HK-2 (cell line): ENCODE measurements around the gene TAS2R14.

Experiments
- DNase-seq: peaks from one replicate; pipeline ENCODE4 v3.0.0-alpha.2; 2018; ENCODE audit not compliant: unreplicated experiment

The TAS2R14 gene

GRCh38 chr12:10939163-10939562 lies at the start of gene TAS2R14:
Gene TAS2R14 (minus strand): TSS chr12:10939263. CDS start chr12:10939207, 56 bp downstream.
- no peak for DNase-seq

DNA sequence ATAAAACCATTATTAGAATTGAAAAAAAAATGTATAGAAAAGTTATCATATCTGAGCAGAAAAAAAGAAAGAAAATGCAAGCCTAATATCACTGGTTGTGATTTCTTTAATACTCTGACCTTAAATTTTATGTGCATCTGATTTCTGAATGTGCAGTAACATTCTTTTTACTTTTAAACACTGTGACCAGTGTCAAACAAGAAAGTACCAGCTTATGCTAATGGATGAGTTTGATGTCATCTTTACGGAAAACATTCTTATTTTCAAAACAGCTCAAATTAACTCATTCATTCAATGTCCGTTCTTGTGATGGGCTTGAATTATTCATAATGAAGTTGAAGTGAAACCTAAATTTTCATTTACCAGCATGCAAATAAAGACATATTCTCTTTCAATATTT lies 47.7 kb upstream of the TAS2R14 start, which contains the start of gene TAS2R50:
TAS2R50 (minus strand) TSS at position 101 of the 400 bp plus-strand sequence; CDS start at position 49, 52 bp downstream.
- no peak for DNase-seq

DNA sequence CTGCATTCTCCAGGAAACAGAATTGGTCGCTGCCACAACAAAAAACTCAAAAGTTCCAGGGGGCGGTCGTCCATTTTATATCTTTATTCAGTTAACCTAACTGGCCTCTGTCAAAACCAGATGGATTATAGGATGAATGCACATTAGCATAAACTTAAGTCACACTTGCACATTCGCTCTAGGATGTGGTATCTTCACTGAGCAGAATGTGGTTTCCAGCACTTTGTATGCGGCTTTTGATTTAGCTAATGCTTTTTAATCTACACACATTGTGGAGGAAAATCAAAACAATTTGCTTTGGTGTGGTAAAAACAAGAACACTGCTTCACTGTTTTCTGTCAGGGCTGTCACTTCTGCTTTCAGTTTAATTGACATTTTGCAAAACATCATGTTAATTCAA lies 43.2 kb upstream of the TAS2R14 start:
- DNase-seq, result no peak

GRCh38 chr12:10974965-10975364 lies 35.9 kb upstream of the TAS2R14 start:
- no peak for DNase-seq

GRCh38 chr12:10968765-10969456 lies 29.8 kb upstream of the TAS2R14 start:
- DNase-seq, result no peak

GRCh38 chr12:10967409-10967808 lies 28.3 kb upstream of the TAS2R14 start:
- DNase-seq, result no peak

- DNase-seq, result no peak
These were observed 27.3 kb upstream of the TAS2R14 start for GRCh38 chr12:10966314-10966713.

DNA sequence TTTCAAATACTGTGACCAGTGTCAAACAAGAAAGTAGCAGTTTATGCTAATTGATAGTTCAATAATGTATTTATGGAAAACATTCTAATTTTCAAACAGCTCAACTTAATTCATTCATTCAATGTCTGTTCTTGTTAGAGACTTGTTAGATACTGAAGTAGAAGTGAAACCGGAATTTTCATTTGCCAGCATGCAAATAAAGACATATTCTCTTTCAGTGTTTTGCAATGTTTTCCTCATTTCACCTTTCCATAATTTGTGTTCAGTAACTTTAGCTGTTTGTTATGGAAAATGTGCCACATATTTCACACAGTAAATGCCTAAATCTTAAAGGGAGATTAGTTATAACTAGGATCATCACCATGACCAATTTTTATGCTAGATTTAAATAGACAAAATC lies 26.4 kb upstream of the TAS2R14 start:
- DNase-seq, result no peak

GRCh38 chr12:10960211-10960610 lies 21.1 kb upstream of the TAS2R14 start:
- DNase-seq, result no peak

- DNase-seq, result no peak
These were observed 20.7 kb upstream of the TAS2R14 start for GRCh38 chr12:10959804-10960203.

GRCh38 chr12:10957741-10958140 lies 18.7 kb upstream of the TAS2R14 start:
- DNase-seq, result no peak

DNA sequence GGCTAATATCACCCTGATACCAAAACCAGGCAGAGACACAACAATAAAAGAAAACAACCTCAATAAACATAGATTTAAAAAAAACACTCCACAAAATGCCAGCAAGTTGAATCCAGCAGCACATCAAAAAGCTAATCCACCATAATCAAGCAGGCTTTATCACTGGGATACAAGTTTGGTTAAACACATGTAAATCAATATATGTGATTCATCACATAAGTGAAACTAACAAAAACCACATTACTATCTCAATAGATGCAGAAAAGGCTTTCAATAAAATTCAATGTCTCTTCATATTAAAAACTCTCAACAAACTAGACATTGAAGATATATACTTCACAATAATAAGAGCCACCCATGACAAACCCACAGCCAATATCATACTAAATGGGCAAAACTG lies 17.0 kb upstream of the TAS2R14 start:
- DNase-seq, result no peak

- no peak for DNase-seq
These were observed 13.6 kb upstream of the TAS2R14 start for GRCh38 chr12:10952645-10953044.

GRCh38 chr12:10943167-10943566 lies 4.1 kb upstream of the TAS2R14 start:
- no peak for DNase-seq

GRCh38 chr12:10941916-10942607 lies 3.0 kb upstream of the TAS2R14 start:
- peak; percentile 72 for DNase-seq

- no peak for DNase-seq
These were observed 2.3 kb upstream of the TAS2R14 start for GRCh38 chr12:10941369-10941768.

GRCh38 chr12:10940389-10940788 lies 1.3 kb upstream of the TAS2R14 start:
- DNase-seq, result peak; percentile 5

- DNase-seq, result no peak
These were observed 2.6 kb downstream of the TAS2R14 start for GRCh38 chr12:10936506-10936905.

DNA sequence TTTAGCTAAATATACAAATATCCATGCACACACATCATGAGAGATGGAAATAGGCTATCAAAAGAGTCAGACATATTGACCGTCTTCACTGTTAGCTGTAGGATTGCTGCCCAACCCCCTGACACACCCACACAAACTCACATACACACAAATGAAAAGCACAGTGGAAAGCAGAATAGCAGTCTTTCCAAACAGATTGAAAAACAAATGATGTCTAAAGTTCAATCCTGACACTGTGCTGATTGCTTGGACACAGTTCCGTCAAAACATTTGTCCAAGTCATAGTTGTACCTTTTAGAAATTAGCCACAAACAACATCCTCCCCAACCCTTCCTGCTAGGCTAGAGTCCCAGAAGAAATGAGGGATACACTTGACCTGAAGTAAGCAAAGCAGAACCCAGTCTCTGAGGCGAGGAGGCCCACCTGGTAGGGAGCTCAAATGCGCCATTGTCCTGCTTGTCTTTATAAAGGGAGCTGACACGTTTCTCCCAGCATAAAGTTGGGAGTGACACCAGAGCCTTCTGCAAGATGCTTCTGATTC lies 10.2 kb downstream of the TAS2R14 start, which contains the start of gene PRH2:
PRH2 (plus strand) TSS at position 491 of the 541 bp plus-strand sequence; CDS start at position 529, 38 bp downstream.
- no peak for DNase-seq

GRCh38 chr12:10926269-10926668 lies 12.8 kb downstream of the TAS2R14 start:
- DNase-seq, result no peak

GRCh38 chr12:10919809-10920208 lies 19.3 kb downstream of the TAS2R14 start:
- DNase-seq, result no peak

- DNase-seq, result no peak
These were observed 28.7 kb downstream of the TAS2R14 start for GRCh38 chr12:10910380-10910779.

DNA sequence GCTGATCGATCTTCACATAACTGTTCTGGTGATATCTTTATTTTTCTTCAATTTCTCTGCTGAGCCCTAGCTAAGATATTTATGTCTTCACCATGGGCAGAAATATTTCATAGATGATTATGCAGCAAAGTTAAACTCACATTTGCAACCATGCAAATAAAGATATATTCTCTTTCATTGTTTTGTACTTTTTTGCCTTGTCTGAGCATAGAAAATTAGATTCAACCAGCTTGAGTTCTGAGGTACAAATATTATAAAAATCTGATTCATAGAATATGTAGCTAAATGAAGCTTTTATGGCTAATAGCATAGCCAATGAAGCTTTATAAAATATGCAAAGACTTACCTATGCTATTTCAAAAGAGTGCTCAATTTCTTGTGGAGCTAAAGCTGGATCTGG lies 29.6 kb downstream of the TAS2R14 start, which contains the start of gene TAS2R13:
TAS2R13 (minus strand) TSS at position 101 of the 400 bp plus-strand sequence. CDS start 264 bp downstream, outside the sequence.
- DNase-seq, result no peak
